Hematopoietic multipotent progenitor cell treated with erythropoietin and hydrocortisone succinate and interleukin-3 and kit ligand, for 17 days (in vitro differentiated cells): ENCODE data around the gene NSUN6.
"Not testable (repeated sequence)": the region's sequence is repeated elsewhere in the genome, so short reads cannot be mapped to it uniquely, and the experiment has no call there.

Experiments
- DNase-seq: peaks from one replicate; pipeline ENCODE4 v3.0.0-alpha.2; 2015; ENCODE audit warnings: low spot score

NSUN6 gene

DNA sequence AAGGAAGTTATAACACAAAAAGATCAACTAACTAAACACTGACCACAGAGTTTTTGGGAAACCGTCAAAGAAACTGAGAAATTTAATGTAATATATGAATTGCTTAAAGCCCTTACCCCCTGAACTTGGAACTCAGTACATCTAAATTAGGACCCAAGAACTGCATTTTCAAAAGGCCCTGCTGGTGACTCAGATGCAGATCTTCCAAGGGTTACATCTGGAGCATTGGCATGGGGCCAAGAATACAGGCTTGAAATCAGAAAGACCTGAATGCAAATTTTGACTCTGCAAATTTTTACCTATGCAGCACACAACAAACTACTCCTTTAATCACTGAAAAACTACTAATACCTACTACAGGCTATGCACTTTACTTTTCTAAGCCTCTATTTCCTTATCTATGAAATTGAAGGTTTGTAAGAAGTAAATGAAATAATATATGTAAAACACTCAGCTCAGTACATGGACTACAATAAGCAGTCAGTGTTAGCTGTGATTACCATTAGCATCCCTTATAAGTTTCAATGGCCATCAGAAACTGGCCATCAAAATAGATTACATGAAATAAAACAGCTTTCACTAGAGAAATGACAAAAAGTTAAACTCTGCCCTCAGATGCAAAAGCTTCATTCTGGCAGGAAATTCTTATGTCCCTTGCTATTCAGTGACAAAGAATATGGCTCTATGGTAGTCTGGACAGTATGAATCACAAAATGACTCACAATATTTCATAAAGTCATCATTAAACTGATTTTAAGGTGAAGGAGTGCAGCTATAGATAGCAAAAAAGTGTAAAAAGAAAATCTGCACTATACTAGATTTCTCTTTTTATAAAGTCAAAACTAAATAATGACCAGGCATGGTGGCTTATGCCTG, 43.6 kb downstream of the NSUN6 start:
- peak; percentile 58 for DNase-seq

DNA sequence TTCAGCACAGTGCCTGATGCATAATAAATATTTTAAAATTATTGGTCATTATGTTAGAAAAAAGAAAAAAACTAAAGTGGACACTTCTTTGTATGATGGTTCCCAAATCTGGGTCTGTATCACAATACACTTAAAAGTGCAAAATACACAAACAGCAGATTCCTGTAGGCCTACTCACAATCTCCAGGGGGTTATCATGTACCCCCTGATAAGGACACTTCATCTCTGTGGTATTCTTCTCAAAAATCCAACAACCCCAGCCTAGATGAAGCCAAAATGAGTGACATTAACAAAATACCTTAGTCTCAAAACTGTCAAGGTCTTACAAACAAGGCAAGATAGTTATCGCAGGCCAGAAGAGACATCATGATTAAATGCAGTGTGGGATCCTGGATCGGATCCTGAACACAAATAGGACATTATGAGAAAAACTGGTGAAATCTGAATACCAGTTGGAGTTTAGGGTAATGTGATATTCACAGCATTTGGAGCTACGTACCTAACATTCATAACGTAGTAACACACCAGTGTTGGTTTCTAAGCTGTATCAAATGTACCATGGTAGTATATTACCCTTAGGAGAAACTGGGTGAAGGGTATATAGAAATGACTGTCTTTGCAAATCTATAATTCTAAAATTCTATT, 45.2 kb downstream of the NSUN6 start:
- DNase-seq: no peak

DNA sequence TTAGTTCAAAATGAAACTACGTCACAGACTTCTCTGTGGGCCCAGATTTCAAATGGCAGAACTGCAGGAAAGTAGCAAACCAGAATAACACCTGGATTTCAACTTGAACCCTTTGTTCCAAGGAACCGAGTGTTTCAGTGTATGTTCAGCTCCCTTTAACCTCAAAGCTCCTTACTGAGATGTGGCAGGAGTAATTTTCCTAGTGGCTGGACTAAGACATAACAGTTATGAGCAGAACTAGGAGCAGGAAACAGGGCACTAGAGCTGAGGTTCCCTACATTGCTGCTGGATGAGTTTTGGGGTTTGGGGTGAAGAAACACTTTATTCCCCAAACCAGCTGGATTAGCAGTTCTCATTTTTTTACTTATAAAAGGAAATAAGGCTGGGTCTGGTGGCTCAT, 50.1 kb downstream of the NSUN6 start:
- DNase-seq: no peak

DNA sequence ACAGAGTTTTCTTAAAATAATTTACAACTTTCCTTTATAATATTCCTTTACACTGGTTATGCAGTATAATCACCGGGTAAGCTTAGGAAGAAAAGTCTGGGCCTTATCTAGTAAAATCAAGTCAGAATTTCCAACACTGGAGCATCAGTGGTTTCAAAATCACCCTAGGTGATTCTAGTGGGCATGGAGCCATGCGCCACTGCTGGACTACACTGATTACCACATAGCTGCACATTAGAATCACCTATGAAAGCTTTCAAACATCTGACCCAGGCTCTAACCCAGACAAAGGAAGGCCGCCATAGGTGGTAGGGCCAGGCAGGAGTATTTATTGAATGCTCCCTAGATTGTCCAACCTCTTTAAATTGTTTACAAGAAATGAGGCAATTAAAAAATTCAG, 52.0 kb downstream of the NSUN6 start:
- no peak for DNase-seq

DNA sequence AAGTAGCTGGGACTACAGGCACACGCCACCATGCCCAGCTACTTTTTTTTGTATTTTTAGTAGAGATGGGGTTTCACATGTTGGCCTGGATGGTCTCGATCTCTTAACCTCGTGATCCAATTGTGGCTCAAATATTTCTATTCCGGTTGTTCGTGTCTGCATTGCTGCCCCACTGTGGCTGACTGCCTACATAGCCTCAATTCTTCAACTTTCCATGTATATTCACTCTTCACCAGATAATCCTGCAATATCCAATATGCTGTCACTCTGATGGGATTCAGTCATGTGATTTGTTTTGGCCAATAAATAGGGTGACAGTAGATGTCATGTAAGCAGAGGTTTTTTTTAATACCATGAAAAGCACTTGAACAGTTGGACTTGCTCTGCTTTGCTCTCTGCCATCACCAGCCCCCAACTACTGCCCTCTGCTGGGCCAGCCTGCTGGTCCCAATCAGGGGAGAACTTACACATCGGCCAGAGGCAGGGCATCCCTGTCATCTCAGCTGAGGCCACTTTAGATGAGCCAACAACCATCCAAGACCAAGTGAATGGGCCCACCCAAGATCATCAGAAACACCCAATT, 56.7 kb downstream of the NSUN6 start:
- peak; percentile 17 for DNase-seq

DNA sequence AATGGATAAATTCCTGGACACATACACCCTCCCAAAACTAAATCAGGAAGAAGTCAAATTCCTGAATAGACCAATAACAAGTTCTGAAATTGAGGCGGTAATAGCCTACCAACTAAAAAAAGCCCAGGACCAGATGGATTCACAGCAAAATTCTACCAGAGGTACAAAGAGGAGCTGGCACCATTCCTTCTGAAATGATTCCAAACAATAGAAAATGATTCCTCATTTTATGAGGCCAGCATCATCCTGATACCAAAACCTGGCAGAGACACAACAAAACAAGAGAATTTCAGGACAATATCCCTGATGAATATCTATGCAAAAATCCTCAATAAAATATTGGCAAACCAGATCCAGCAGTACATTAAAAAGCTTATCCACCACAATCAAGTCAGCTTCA, 60.2 kb downstream of the NSUN6 start:
- not testable (repeated sequence) for DNase-seq

DNA sequence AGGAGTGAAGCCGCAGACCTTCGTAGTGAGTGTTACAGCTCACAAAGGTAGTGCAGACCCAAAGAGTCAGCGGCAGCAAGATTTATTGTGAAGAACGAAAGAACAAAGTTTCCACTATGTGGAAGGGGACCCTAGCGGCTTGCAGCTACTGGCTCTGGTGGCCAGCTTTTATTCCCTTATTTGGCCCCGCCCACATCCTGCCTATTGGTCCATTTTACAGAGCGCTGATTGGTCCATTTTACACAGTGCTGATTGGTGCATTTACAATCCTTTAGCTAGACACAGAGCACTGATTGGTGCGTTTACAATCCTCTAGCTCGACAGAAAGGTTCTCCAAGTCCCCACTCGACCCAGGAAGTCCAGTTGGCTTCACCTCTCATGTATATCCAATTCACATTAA, 64.8 kb downstream of the NSUN6 start:
- DNase-seq: not testable (repeated sequence)

DNA sequence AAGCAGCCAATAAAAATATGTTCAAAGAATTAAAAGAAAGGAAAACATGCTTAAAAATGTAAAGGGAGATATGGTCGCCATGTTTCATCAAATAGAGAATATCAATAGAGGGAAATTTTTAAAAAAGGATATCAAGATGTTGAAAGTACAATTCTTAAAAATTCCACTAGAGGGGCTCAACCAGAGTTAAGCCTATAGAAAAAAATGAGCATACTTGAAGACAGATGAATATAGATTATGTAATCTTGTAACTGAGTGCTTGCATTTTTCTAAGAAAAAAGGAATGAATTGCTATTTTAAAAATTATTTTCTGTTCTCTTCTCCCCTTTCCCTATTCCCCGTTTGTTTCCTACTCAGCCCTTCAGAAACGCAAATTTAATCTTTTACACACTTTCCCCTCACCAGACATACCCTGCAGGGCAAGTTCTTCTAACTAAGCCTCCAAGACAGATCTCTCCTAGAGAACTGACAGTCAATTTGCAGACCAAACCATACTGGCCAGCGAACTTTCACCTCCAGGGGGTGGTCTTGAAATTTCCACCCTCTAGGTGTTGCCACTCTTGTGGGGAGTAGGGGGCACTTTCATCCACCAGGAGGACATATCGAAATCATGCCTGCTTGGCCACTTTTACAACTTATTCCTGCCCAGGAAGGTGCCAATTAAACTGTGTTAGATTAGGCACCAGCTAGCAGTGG, 67.7 kb downstream of the NSUN6 start:
- no peak for DNase-seq

DNA sequence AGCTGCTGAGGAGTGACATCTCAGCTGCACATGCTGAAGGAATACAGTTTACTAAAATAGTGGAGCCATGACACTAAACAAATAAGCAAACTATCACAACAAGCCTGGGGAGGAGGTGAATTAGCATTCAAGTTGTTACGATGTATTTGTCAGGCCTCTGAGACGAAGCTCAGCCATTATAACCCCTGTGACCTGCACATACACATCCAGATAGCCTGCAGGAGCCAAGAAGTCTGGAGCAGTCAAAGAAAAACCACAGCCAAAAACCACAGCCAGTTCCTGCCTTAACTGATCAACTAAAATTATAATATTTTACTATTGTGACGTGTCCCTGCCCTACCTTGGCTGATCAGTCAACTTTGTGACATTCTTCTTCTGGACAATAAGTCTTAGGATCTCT, 68.6 kb downstream of the NSUN6 start:
- DNase-seq: no peak

DNA sequence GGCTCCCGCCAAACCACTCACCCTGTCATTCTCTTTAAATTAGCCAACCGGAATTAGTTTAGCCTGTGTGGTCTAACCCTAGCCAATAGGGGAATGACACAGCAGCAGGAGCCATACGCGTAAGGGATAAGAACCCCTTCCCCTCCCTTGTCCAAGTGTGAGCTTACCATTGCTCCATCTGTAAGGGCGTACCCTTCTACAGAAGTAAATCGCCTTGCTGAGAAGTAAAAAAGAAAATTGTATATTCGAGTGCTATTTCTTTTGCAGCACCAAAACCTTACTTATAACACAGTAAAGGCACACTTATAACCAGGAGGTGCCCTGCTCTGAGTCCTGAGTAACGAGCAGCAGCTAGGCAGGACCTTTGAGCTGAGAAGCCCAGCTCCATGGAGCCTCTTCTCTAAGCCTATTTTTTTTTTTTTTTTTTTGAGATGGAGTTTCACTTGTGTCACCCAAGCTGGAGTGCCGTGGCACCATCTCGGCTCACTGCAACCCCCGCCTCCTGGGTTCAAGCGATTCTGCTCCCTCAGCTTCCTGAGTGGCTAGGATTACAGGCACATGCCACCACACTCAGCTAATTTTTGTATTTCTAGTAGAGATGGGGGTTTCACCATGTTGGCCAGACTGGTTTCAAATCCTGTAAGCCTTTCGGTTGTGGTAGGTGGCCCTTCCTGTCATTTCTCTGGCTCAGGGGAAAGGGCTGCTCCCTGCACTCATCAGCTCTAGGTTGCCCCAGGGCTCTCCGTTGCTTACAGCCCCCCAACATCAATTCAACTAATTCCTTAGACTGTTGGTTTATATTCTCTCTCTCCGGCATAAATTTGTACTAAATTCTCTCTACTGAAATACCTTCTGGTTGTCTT, 73.3 kb downstream of the NSUN6 start:
- no peak for DNase-seq

DNA sequence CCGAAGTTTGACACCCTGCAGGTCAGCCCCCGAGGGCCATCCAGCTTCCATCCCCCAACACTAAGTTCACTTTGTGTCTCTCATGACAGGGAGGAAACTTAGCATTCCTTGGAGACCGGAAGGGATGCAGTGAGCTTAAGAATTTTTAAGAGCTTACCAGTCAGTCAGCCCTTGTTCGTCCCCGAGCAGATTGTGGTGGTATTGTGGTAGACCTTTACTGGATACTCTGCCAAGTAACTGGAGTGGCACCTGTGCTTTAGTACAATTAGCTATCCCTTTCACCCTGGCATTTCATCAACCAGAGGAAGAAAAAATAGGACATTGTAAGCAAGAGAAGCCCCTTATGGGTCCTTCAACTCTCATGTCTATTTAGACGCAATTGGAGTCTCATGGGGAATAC, 74.8 kb downstream of the NSUN6 start:
- DNase-seq: no peak

DNA sequence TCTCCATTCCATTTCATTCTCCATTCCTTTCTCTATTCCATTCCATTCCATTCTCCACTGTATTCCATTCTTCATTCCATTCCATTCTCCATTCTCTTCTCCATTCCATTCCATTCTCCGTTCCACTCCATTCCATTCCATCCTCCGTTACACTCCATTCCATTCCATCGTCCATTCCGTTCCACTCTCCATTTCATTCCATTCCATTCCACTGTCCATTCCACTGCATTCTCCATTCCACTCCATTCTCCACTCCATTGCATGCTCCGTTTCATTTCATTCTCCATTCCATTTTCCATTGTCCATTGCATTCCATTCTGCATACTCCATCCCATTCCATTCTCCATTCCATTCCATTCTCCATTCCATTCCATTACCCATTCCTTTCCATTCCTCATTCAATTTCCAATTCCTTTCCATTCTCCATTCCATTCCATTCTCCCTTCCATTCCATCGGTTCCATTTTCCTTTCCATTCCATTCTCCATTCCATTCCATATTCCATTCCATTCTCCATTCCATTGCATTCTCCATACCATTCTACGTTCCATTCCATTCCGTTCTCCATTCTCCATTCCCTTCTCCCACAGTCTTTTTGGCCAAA, 78.3 kb downstream of the NSUN6 start:
- DNase-seq: no peak

DNA sequence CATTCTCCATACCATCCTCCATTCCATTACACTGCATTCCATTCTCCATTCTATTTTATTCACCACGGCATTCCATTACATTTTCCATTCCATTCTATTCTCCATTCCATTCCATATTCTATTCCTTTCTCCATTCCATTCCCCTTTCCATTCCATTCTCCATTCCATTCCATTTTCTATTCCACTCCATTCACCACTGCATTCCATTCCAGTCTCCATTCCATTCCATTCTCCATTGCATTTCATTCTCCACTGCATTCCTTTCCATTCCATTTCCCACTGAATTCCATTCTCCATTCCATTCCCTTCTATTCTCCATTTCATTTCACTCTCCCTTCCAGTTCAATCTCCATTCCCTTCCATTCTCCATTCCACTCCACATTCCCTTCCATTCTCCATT, 79.6 kb downstream of the NSUN6 start:
- DNase-seq: no peak

DNA sequence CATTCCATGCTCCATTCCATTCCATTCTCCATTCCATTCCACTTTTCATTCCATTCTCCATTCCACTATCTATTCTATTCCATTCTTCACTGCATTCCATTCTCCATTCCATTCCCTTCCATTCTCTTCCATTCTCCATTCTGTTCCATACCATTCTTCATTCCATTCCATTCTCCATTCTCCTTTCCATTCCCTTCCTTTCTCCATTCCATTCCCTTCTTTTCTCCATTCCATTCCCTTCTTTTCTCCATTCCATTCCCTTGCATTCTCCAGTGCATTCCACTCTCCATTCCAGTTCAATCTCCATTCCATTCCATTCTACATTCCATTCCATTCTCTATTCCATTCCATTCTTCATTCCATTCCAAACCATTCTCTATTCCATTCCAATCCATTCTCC, 80.3 kb downstream of the NSUN6 start:
- no peak for DNase-seq

DNA sequence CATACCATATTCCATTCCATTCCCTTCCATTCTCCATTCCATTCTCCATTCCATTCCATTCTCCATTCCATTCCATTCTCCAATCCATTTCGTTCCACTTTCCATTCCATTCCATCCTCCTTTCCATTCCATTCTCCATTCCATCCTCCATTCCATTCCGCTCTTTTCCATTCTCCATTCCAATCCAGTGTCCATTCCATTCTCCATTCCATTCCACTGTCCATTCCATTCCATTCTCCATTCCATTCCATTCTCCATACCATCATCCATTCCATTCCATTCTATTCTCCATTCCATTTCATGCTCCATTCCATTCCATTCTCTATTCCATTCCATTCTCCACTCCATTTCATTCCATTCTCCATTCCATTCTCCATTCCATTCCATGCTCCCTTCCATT, 81.0 kb downstream of the NSUN6 start:
- not testable (repeated sequence) for DNase-seq

DNA sequence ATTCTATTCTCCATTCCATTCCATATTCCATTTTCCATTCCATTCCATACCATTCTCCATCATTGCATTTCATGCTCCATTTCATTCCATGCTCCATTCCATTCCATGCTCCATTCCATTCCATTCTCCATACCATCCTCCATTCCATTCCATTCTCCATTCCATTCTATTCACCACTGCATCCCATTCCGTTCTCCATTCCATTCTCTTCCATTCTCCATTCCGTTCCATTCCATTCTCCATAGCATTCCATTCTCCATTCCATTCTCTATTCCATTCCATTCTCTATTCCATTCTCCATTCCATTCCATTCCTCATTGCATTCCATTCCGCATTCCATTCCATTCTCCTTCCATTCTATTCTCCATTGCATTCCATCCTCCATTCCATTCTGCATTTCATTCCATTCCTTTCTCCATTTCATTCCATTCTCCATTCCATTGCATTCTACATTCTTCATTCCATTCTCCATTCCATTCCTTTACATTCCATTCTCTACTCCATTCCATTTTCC, 84.0 kb downstream of the NSUN6 start:
- DNase-seq: no peak

DNA sequence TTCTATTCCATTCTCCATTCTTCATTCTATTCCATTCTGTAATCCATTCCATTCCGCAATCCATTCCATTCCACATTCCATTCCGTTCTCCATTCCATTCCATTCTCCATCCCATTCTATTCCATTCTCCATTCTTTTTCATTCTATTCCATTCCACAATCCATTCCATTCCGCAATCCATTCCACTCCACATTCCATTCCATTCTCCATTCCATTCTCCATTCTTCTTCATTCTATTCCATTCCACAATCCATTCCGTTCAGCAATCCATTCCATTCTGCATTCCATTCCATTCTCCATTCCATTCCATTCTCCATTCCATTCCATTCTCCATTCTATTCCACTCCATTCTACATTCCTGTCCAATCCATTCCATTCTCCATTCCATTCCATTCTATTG, 85.2 kb downstream of the NSUN6 start:
- no peak for DNase-seq

DNA sequence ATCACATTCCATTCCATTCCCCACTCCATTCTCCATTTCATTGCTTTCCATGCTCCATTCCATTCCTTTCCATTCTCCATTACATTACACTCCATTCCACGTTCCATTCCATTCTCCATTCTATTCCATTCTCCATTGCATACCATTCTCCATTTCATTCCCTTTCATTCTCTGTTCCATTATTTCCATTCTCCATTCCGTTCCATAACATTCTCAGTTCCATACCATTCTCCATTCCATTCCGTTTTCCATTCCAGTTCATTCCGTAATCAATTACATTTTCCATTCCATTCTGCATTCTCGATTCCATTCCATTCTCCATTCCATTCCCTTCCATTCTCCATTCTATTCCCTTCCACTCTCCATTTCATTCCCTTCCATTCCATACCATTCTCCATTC, 86.4 kb downstream of the NSUN6 start:
- no peak for DNase-seq

DNA sequence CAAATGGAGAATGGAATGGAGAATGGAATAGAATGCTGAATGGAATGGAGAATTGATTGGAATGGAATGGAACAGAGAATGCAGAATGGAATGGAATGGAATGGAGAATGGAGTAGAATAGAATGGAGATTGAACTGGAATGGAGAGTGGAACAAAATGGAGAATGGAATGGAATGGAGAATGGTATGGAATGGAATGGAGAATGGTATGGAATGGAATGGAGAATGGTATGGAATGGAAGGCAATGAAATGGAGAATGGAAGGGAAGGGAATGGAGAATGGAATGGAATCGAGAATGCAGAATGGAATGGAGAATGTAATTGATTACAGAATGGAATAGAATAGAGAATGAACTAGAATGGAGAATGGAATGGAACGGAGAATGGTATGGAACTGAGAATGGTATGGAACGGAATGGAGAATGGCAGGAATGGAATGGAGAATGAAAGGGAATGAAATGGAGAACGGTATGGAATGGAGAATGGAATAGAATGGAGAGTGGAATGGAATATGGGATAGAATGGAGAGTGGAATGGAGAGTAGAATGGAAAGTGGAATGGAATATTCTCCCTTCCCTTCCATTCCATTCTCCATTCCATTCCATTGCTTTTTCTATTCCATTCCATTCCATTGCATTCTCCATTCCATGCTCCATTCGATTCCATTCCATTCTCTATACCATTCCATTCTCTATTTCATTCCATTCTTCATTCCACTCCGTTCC, 88.2 kb downstream of the NSUN6 start:
- no peak for DNase-seq

DNA sequence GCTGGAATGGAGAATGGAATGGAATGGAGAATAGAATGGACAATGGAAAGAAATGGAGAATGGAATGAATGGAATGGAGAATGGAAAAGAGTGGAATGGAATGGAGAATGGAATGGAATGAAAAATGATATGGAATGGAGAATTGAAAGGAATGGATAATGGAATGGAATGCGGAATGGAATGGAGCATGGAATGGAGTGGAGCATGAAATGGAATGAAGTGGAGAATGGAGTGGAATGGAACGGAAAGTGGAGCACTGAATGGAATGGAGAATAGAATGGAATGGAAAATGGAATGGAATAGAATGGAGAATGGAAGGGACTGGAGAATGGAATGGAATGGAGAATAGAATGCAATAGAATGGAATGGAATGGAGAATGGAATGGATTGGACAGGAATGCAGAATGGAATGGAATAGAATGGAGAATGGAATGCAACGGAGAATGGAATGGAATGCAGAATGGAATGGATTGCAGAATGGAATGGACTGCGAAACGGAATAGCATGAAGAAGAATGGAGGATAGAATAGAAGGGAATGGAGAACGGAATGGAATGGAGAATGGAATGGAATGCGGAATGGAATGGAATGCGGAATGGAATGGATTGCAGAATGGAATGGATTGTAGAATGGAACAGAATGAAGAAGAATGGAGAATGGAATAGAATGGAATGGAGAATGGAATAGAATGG, 89.4 kb downstream of the NSUN6 start:
- no peak for DNase-seq
